Measurements from ENCODE around the gene CWF19L1.
A peak's percentile ranks its signal among the peaks of the same experiment; 100 is the strongest.
"Not testable (repeated sequence)": the region's sequence is repeated elsewhere in the genome, so short reads cannot be mapped to it uniquely, and the experiment has no call there.

Gene CWF19L1

DNA sequence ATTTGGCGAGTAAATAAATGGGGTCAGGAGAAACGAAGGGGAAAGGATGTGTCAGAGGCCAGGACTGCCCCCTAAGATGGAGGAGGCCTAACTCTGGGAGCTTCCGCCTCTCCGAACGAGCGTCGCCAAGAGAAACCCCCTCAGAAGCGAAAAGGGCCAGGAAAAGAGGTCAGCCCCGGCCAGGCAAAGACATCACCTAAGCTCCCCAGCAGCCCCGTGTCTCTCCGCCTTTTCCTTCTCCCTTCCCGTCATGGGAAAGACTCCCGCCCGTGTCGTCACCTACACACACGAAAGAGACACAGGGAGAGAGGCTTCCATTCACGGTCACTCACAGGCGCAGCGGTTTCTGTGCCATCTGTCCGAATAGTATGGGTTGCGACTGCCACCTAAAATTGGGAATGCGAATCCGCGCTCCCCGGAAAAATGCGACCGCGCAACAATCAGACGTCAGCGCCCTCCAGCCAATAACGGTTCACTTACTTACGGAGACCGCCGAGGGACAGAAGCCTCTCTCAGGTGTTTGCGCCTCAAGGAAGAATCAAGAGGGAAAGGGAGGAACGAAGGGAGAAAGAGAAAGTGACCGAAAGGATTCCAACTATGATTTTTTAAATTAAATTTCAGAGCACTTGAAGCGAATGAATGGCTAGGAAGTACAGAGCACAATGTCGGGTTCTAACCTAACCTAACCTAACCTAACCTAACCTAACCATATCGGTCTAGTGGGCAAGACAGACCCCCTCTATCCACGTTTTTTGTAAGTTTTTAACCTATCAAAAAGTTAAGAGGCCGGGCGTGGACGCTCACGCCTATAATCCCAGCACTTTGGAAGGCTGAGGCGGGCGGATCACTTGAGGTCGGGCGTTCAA lies at the start of gene CWF19L1:
CWF19L1 (minus strand) TSS at position 400 of the 866 bp plus-strand sequence; CDS start at position 355, 45 bp downstream.
- DNase-seq, result peak; percentile 10 to 51 (median 34)

DNA sequence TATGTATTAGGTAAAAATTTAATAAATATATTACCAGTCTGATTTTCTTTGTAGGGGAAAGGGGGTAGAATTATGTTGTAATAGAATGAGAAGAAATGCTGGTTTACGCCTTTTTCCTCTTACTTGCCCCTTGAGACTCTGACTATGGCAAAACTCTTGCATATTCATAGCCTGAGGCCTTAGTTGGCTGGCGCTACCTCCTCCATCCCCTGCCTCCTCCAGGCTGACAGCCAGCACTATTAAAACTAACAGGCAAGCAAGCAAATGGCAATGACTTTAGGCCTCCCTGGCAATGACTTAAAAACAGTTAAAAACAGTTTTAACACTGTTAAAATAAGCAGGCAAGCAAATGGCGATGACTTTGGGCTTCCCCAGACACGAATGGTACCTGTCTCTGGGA lies 48.2 kb upstream of the CWF19L1 start:
- no peak for DNase-seq

DNA sequence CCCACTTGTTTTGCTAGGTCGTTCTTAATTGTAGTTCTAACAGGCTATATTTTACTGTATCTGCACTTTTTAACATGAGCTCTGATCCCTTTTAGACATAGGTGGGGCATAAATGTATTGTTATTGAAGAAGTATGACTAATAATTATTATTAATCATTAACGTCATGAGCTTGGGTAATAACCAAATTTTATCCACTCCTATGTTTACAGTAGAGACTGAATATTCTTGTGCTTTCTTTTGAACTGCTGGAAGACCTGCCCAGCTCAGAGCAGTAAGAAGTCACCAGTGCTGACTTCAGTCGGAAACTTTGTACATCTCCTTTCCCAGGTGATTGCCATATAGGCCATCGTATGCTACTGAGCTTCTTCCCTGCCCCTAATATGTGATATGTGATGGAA lies 43.9 kb upstream of the CWF19L1 start:
- no peak for DNase-seq

DNA sequence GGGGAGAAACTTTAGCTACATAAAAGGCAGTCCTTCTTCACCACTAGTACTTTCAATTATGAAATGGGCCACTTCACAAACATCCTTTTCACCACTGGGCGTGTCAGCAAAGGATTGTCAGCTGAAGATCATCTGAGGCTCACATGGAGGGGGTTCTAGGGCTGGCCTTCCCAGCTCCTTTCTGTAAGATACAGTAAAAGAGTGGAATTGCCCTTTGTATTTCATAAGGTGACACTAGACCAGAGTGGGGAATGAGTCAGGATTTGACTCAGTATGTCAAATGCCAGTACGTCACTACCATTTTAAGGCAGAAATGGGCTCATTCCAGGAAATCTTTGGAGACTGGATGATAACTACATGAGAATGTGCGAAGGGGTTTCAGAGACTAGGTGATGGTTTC lies 40.2 kb upstream of the CWF19L1 start:
- no peak for DNase-seq

DNA sequence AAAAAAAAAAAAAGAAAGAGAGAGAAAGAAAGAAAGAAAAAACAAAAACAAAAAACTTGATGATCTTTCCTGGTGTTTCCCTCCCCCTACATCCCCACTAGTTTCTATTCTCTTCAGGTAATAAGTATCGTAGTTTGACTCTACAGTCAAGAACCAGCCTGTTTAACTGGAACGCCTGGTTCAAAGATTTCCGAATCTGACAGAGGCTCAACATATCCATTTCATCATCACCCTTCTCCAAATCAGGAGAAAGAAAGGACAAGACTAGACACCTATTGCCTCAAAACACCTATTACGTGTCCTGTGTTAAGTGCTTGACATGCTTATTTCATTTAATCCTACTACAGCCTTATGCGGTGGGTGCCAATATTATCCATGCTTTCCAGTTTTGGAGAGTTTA lies 39.4 kb upstream of the CWF19L1 start:
- no peak for DNase-seq

DNA sequence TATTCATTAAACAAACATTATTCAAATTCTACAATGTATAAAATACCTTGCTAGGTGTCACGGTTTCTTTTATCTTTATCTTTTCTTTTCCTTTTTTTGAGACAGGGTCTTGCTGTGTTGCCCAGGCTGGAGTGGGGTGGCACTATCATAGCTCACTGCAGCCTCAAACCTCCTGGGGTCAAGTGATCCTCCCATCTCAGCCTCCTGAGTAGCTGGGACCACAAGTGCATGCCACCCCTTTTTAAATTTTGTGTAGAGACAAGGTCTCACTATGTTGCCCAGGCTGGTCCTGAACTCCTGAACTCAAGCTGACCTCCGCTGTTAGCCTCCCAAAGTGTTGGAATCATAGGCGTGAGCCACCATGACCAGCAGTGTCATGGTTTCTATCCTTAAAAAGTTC lies 37.0 kb upstream of the CWF19L1 start:
- DNase-seq, result no peak

DNA sequence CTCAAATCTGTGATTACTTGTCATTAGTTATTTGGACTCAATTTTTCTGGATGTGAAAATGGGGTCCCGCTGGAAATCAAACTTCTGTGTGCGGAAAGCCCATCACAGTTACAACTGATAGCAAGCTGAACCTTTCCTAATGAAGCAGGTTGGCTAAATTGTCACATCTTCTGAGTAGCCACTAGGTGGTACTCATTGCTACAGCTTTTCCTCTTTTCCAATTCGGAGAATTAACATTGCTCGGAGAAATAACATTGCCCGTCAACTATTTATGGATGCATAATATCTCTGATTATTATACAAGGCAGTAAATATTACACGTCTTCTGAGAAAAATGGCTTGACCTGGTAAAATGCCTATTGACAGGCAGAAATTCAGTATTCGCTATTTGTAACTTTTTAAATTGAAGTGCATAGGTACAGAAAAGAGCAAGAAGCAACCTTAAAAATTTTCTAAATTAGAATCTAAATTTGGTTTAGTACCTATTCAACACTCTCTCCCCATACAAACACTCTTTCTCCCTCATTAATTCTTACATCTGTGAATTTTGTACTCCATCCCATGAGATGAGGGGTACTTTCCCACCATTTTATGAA lies 36.4 kb upstream of the CWF19L1 start:
- DNase-seq, result no peak

DNA sequence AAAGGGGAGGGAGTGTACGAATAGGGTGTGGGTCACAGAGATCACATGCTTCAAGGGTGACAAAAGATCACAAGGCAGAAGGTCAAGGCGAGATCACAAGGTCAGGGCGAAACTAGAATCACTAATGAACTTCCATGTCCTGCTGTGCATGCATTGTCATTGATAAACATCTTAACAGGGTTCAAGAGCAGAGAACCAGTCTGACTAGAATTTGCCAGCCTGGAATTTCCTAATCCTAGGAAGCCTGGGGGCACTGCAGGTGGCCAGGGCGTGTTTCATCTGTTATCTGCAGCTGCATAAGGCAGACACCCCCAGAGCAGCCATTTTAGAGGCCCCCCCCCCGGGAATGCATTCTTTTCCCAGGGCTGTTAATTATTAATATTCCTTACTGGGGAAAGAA lies 33.7 kb upstream of the CWF19L1 start:
- not testable (repeated sequence) for DNase-seq

DNA sequence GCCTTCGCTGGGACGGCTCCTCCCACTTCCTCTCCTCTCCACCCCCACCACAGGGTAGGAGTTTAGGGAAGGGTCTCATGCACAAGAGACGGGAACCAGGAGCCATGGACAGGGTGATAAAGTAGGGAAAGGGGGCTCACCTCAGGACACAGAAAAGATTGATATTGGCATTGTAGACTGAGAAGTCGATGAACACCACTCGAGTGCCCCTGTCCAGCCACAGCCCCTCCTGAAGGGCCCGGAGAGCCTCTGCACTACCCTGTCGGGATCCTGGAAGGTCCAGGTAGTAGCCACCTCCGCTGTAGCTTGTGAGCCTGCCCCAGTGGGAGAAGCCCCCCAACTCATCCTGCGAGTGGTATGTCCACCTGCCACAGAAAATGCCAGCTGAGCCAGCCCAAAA lies 29.8 kb upstream of the CWF19L1 start:
- no peak for DNase-seq

DNA sequence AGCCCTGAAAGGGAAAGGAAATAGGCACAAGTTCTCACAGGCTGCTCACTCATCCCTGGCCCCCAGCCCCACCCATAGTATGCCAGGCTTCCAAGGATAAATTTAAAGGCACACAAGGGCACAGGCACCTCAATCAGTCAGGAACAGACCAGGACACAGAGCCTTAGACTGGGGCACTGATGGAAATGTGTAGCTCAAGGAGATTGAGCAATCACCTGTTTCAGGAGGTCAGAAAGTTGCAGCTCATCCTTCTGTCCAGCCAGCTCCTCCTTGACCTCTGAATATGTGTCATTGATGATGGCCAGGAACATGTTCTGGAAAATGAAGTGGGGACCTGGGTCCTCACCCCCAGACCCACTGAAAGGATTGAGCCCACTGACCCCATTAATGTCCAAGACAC lies 25.6 kb upstream of the CWF19L1 start:
- DNase-seq, result no peak

DNA sequence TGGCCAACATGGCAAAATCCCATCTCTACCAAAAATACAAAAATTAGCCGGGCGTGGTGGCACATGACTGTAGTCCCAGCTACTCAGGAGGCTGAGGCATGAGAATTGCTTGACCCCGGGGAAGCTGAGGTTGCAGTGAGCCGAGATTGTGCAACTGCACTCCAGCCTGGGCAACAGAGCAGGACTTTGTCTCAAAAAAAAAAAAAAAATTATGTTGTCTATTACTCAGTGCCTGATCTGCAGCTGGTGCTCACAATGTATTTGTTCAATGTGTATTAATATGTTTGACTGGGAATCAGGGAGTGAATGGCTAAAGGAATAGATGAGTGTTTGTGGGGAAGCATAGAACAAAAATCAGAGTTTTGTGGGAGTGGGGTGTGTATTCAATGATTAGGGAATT lies 24.9 kb upstream of the CWF19L1 start:
- DNase-seq, result not testable (repeated sequence)

DNA sequence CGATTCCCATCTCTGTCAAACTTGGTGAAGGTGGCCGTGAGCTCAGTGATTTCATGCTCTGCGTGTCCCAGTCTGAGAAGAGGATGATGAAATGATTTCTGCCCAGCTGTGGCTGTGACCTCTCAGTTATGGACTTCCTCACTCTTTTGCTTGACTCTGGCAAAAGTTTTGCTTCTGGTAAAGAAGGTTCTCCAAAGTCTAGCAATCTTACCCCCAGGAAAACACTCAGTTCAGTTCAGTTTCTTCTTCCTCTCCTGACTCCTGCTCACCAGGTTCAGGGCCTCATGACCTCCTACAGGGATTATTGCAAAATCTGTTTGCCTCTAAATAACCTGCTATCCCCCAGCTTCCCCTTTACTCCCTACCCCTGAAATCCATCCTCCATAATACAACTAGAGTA lies 23.9 kb upstream of the CWF19L1 start:
- no peak for DNase-seq

DNA sequence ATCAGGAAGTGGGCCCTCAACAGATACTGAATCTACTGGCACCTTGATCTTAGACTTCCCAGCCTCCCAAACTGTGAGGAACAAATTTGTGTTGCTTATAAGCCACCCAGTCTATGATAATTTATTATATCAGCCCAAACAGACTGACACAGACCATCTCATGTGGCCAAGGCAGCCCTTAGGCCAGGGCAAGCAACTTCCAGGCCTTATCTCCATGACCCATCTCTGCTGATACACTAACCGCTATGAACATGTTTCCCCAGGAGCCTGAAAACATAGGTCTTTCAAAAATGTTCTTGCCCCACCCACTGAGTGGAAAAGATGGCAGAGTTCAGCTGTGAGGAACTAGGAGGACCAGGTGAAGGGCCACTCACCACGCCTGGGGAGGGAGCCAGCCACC lies 22.2 kb upstream of the CWF19L1 start:
- no peak for DNase-seq

DNA sequence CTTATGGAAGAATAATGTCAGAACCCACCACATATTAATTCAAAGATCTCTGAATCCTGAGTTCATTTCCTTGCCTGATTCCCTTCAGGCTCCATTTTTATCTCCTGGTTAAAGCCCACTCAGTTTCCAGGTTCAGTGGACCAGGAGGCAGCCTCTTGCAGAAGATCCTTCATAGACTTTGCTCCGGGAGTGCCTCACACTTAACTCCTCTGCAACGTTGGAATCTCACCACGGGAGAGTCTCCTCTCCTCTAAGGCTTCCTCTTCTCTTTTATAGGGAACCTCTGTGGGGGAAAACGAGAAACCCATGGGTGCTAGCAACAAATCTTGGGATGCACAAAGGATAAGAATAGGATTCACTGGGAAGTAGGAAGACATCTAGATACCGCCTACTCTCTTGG lies 20.8 kb upstream of the CWF19L1 start:
- no peak for DNase-seq

DNA sequence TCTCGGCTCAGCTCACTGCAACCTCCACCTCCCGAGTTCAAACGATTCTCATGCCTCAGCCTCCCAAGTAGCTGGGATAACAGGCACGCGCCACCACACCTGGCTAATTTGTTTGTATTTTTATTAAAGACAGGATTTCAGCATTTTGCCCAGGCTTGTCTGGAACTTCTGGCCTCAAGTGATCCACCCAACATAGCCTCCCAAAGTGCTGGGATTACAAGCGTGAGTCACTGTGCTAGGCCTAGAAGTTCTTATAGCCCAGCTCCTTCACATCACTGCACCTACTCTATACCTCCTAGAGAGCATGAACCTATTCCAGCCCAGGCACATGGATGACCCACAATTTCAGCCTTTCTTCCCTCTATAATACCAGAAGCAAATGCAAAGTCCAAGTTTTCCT lies 20.3 kb upstream of the CWF19L1 start:
- no peak for DNase-seq

DNA sequence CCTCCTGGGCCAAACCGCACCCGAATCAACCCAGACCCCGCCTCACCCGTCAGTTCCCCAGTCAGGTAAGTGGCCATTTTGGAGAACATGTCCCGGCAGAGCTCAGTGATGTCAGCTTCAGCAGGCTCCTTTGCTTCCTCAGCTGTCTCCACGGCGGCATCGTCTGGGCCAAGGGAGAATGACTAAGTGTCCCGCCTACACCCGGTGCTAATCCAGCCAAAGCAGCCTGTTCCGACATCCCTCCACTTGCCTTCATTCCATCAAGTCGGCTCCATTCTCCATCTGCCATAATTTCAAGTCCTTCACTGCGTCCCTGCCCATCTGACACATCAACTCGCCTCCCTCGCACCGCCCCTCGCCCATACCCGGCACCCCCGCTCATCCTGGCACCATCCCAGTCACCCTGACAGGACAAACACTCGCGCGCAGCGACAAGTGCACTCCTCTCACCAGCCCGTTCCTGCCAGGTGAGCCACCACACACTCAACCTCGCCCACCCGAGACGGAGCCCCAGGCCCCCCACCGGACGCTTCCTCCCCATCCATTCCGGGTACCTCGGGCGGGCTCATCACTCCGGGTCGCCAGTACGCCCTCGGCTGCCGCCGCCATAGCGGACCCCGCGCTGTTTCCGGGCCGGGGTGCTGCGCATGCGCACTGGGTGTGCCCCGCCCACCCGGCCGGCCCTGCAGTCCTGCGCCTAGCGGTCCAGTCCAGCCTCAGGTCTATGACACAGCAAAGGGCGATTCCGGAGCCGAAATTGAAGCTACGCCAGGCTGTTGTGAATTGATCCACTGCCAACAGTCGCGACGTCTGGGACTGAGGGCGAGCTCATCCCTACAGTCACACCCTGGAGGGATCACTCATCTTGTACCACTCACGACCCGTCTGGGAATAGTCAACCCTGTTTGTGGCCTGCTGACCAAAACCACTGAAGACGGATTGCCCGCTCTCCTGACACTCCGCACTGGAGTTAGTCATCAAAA lies 18.9 kb upstream of the CWF19L1 start, which contains the start of gene BLOC1S2:
BLOC1S2 (minus strand) TSS at position 630 of the 983 bp plus-strand sequence; CDS start at position 609, 21 bp downstream.
- peak; percentile 70 to 76 (median 74) for DNase-seq

DNA sequence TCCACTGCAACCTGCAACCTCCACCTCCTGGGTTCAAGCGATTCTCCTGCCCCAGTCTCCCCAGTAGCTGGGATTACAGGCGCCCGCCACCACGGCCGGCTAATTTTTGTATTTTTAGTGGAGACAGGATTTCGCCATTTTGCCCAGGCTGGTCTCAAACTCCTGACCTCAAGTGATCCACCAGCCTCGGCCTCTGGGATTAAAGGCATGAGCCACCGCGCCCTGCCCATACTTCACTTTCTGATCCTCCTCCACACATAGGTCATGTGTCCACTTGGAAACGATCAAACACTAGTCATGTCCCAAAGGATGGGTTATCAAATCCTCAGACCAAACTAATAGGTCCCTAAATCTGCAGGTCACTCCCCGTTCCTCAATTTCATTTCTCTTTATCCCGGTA lies 17.9 kb upstream of the CWF19L1 start:
- DNase-seq, result not testable (repeated sequence)

DNA sequence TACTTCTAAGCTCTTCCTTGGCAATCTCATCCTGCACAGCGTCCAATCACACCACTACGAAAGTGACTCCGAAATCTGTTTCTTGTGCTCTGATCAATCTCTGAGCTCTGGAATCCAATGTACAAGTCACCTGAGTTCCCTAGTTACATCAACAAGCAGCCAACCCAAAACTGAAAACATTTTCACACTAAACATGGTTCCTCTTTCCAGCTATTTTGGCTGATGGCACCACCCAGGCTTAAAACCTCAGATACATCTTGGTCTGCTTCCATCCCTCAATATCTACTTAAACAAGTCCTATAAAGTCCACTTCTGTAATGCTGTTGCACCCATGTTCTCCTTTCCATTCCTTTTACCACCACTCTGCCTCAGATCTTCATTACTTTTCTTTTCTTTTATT lies 15.5 kb upstream of the CWF19L1 start:
- DNase-seq, result no peak

DNA sequence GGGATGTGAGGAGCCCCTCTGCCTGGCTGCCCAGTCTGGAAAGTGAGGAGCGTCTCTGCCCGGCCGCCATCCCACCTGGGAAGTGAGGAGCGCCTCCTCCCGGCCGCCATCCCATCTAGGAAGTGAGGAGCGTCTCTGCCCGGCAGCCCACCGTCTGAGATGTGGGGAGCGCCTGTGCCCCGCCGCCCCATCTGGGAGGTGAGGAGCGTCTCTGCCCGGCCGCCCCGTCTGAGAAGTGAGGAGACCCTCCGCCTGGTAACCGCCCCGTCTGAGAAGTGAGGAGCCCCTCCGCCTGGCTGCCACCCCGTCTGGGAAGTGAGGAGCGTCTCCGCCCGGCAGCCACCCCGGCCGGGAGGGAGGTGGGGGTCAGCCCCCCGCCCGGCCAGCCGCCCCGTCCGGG lies 9.5 kb upstream of the CWF19L1 start:
- DNase-seq, result not testable (repeated sequence)

DNA sequence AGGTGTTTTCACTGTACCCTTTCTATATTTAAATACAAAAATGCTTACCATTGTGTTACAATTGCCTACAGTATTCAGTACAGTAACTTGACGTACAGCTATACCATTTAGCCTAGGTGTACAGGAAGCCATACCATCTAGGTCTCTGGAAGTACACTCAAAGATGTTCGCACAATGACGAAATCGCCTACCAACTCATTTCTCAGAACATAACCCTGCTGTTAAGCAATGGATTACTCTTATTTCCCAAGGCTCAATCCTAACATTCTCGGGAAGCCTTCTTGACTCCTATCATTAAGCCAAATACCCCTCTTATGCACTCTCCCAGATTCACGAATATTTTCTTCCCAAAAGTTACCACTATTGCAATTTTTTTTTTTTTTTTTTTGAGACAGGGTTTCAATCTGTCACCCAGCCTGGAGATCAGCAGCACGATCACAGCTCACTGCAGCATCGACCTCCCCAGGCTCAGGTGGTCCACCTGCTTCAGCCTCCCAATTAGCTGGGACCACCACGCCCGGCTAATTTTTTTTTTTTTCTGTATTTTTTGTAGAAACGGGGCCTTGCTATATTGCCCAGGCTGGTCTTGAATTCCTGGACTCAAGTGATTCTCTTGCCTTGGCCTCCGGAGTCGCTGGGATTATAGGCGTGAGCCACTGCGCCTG lies 1.5 kb downstream of the CWF19L1 start:
- no peak for DNase-seq

DNA sequence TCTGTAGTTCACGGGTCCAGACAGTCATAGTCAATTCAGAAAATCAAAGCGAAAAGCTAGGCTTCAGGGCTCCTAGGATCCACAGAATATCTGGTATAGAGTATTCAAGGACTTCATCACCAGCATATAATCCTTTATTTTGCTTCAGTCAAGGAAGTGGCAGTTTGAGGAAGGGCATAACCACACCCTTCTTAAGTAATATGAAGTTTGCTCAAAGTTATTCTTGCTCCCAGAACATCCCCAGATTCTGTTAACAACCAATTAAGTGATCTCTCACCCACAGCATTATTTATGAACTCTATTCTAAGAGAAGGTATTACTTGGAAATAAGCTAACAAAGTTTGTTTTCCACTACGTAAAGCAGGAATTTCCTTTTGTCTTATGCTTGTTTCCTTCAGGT lies 13.2 kb downstream of the CWF19L1 start:
- DNase-seq, result no peak

DNA sequence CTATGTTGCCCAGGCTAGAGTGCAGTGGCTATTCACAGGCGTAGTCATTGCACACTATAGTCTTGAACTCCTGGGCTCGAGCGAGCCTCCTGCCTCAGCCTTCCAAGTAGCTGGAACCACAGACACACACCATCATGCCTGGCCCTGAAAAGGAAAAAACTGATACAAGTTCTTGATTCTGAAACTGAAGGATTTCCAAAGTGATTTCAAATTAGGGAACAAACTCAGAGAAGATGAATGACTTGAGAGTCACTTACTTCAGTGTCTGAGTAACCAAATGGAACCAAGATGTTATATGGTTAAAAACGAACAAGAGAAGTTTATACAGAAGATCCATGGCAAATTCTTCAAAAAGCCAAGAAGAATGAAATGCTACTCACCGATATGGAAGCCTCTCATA lies 14.4 kb downstream of the CWF19L1 start:
- no peak for DNase-seq

DNA sequence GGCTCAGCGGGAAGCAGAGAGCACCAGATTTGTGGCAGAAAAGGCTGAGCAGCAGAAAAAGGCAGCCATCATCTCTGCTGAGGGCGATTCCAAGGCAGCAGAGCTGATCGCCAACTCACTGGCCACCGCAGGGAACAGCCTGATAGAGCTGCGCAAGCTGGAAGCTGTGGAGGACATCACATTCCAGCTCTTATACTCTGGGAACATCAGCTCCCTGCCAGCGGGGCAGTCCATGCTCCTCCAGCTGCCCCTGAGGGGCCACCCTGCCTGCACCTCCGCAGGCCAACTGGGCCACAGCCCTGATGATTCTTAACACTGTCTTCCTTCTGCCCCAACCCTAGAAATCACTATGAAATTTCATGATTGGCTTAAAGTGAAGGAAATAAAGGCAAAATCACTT lies 18.6 kb downstream of the CWF19L1 start:
- DNase-seq, result no peak
